ENCODE data around the gene CDPF1. TPM values are rescaled to one million over a fixed set of nuclear protein-coding genes. Genes with fewer than 3 reads are reported as not detected.
A peak's percentile ranks its signal among the peaks of the same experiment; 100 is the strongest.
"Not testable (repeated sequence)": the region's sequence is repeated elsewhere in the genome, so short reads cannot be mapped to it uniquely, and the experiment has no call there.

Gene CDPF1
- total RNA-seq, 2 donors from 2014 or later: 7.5 to 8.8 TPM

DNA sequence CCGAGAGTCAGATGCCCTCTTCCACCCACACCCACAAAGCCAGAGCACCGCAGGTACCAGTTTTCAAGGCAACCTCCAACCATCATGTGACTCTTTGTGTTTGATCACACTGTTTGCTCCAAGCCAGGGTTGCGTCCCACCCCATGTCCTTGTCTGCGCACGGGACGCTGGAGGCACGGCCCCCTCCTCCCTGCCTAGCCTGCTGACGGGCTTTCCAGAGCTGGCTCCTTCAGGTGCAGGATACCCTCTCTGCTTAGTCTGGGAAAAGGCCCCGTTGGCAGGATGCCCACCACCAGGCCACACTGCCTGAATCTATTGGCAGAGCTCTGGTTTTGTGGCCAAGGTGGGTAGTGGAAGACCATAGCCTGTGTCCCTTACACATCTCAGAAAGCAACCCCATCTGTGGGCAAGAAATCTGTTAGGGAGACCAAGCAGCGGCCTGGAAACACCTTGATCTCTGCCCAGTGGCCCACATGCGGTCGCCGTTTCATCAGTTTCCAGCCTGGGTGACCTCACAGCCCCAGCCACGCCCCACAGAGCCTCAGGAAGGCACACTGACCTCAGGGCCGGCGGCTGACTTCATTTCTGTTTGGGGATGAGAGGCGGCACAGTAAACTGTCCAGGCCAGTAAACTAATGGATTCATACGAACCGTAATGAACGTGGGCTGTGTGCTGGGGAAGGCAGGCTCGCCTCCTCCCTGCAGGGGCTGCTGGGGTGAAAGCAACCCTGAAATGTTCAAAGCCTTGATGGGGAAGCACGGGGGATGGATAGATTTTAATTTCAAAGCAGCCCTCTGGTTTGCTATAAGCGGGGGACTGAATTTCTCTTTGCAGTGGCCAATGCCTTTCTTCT, 25.8 kb downstream of the CDPF1 start:
- no peak overlapping the region for H3K27ac Mint-ChIP-seq
- ATAC-seq: no peak
- peaks cover 6 to 13% of the 10 kb centered on the region in 2 donors for H3K36me3 Mint-ChIP-seq
- no peaks in the 10 kb centered on the region for H3K9me3 Mint-ChIP-seq
- DNase-seq (ENCODE audit: low spot score in 2 of 2): no peak

DNA sequence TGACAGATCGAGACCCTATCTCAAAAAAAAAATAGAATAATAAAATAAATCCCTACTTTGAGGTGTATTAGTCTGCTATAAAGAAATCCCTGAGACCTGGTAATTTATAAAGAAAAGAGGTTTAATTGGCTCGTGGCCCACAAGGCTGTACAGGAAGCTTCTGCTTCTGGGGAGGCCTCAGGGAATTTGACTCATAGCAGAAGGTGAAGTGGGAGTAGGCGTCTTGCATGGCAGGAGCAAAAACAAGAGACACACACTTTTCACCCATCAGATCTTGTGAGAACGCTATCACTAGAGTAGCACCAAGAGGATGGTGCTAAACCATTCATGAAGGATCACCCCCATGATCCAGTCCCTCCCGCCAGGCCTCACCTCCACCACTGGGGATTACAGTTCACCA, 29.2 kb downstream of the CDPF1 start:
- Mint-ChIP-seq H3K27ac (peak overlapping the region; percentile 20 to 52), H3K9me3 (no peaks in the 10 kb centered on the region), H3K36me3 (peaks cover 7 to 14% of the 10 kb centered on the region in 2 donors)
- DNase-seq (ENCODE audit: low spot score in 2 of 2) (peak in 1 of 2 donors; percentile 9), ATAC-seq (peak in 1 of 2 donors; percentile 76)

DNA sequence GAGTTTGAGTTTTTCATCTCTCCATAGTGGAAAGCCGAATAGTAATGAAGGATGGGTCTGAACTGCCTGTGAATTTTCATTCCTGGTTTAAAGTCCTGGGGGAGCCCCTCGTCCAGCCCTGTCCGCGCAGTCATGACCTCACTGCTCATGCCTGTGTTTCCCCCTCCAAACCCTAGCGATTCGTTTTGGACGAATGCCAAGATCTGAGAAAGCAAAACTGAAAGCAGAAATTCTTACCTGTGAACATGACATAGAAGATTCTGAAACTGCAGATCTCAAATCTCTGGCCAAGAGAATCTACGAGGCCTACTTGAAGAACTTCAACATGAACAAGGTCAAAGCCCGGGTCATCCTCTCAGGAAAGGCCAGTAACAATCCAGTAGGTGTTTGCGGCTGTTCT, 30.5 kb downstream of the CDPF1 start:
- peaks cover 7 to 14% of the 10 kb centered on the region in 2 donors for H3K36me3 Mint-ChIP-seq
- no peaks in the 10 kb centered on the region for H3K9me3 Mint-ChIP-seq
- peak overlapping the region; percentile 10 to 33 for H3K27ac Mint-ChIP-seq
- peak in 1 of 2 donors; percentile 20 for ATAC-seq
- DNase-seq (ENCODE audit: low spot score in 2 of 2): no peak

DNA sequence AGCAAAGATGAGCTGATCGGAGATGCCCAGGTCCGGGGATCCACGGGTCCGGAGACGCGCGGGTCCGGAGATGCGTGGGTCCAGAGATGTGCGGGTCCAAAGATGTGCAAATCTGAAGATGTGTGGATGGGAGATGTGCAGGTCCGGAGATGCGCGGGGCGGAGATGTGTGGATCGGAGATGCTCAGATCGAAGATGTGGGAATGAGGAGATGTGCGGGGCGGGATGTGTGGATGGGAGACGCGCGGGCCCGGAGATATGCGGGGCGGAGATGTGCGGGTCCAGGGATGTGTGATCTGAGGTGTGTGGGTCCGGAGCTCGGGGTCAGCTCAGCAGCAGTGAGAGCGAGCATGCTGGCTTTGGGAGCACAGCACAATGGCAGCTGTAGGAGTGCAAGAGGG, 35.5 kb downstream of the CDPF1 start:
- peaks cover under 1 to 4% of the 10 kb centered on the region in 2 donors for H3K9me3 Mint-ChIP-seq
- no peak for DNase-seq (ENCODE audit: low spot score in 2 of 2)
- H3K36me3 Mint-ChIP-seq: peaks cover 21 to 25% of the 10 kb centered on the region in 2 donors
- ATAC-seq: no peak
- no peak overlapping the region for H3K27ac Mint-ChIP-seq

DNA sequence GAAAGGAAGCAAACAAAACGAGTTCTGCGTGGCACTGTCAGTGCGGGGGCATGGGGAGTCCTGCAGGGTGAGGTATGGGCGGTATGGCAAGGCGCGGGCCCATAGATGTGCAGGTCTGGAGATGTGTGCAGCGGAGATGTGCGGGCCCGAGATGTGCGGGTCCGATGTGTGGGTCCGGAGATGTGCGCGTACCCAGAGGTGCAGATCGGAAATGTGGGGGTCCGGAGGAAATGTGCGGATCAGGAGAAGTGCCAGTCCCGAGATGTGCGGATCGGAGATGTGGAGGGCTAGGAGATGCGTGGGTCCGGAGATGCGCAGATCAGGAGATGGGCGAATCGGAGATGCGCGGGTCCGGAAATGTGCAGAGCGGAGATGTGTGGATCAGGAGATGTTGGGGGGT, 35.9 kb downstream of the CDPF1 start:
- peaks cover 21 to 26% of the 10 kb centered on the region in 2 donors for H3K36me3 Mint-ChIP-seq
- H3K9me3 Mint-ChIP-seq: peaks cover 5 to 9% of the 10 kb centered on the region in 2 donors
- no peak overlapping the region for H3K27ac Mint-ChIP-seq
- ATAC-seq (no peak), DNase-seq (ENCODE audit: low spot score in 2 of 2) (no peak)

DNA sequence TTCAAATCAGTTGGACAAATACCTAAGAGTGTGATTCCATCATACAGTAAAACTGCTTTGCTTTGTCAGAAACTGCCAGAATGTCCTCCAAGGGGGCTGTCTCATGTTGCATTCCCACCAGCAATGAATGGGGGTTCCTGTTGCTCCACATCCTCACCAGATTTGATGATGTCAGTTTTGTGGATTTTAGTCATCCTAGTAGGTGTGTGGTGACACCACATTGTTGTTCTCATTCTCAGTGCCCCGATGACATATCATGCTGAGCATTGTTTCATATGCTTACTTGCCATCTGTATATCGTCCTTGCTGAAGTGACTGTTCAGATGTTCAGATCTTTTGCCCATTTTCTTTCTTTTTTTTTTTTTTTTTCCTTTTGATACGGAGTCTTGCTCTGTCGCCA, 37.0 kb downstream of the CDPF1 start:
- DNase-seq (ENCODE audit: low spot score in 2 of 2): peak in 1 of 2 donors; percentile 15
- H3K27ac Mint-ChIP-seq: no peak overlapping the region
- H3K9me3 Mint-ChIP-seq: peaks cover 12 to 16% of the 10 kb centered on the region in 2 donors
- peak; percentile 90 to 97 for ATAC-seq
- peaks cover 30 to 35% of the 10 kb centered on the region in 2 donors for H3K36me3 Mint-ChIP-seq

DNA sequence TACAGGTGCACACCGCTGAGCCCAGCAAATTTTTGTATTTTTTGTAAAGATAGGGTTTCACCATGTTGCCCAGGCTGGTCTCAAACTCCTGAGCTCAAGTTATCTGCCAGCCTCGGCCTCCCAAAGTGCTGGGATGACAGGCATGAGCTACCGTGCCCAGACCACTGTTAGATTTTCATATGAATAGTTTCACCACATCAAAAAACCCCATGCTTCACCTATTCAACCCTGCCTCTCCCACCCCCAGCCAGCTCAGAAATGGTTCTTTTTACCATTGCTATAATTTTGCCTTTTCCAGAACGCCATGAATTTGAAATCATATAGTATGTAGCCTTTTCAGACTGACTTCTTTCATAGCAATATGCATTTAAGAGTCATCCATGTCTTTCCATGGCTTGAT, 37.9 kb downstream of the CDPF1 start:
- Mint-ChIP-seq H3K9me3 (peaks cover 12 to 16% of the 10 kb centered on the region in 2 donors), H3K27ac (peak overlapping the region in 1 of 2 donors; percentile 15), H3K36me3 (peaks cover 30 to 35% of the 10 kb centered on the region in 2 donors)
- DNase-seq (ENCODE audit: low spot score in 2 of 2) (no peak), ATAC-seq (peak; percentile 65)

DNA sequence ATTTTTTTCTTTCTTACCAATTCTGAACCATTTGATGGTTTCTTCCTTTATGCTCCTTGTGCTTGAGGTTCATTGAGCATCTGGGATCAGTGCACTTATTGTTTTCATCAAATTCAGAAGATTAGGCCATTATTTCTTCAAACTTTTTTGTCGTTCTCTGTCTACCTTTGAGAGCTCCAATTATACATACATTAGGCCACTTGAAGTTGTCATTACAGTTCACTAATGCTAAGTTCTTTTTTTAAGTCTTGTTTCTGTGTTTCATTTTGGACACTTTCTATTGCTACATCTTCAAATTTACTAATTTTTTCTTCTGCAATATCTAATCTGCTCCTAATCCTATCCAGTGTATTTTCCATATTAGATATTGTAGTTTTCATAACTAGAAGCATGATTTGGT, 40.8 kb downstream of the CDPF1 start:
- Mint-ChIP-seq H3K27ac (no peak overlapping the region), H3K9me3 (peaks cover 12 to 16% of the 10 kb centered on the region in 2 donors), H3K36me3 (peaks cover 30 to 35% of the 10 kb centered on the region in 2 donors)
- ATAC-seq (no peak), DNase-seq (ENCODE audit: low spot score in 2 of 2) (no peak)

DNA sequence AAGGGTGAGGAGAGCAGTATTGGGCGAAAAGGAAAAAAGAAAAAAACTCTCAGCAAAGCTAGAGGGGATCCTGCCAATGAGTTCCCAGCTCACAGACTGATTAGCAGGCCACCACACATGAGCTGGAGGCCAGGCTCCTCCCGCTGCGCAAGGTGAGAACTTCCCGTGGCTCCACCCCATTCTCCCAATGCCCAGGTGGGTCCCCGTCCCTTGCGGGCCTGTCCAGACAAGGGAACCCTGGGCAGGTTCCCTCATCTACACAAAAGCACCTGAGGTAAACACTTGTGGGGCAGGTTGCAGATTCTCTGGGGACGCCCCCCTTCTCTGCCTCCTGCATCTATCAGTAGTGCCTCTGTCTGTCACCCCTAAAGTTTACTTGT, 46.5 kb downstream of the CDPF1 start:
- Mint-ChIP-seq H3K27ac (peak overlapping the region in 1 of 2 donors; percentile 9), H3K9me3 (peaks cover 1 to 2% of the 10 kb centered on the region in 2 donors), H3K36me3 (peaks cover 3 to 4% of the 10 kb centered on the region in 2 donors)
- ATAC-seq (no peak), DNase-seq (ENCODE audit: low spot score in 2 of 2) (no peak)

DNA sequence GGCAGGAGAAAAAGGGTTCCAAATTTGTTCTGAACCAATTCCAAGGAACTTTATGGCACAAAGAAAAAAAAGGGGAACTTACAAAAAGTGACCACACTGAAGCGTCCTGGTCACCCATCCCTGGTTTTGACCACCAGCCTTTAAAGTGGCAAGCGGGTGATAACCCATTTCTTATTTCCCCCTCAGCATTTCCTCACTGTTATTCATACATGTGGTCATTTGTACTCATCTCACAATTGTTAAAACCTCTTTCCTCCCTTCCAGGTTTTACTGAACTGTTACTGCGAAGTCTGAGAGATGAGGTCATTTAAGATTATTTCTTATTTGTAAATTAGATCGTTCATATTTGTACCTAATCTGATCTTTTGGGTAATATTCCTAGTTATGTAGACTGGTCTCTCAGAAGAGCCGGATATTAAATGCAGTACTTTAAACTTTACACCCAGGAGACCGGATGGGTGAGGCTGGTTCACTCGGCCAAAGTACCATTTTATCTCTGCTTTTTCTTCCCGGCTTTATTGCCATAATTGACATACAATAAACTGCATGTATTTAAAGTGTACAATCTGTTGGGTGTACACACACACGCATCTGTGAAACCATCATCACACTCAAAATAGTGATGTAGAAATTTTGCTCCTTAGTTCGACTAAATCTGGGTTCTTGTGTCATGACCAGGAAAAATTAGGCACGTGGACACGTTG, 47.0 kb downstream of the CDPF1 start:
- ATAC-seq: no peak
- Mint-ChIP-seq H3K27ac (peak overlapping the region in 1 of 2 donors; percentile 72), H3K9me3 (no peaks in the 10 kb centered on the region), H3K36me3 (no peaks in the 10 kb centered on the region)
- no peak for DNase-seq (ENCODE audit: low spot score in 2 of 2)

DNA sequence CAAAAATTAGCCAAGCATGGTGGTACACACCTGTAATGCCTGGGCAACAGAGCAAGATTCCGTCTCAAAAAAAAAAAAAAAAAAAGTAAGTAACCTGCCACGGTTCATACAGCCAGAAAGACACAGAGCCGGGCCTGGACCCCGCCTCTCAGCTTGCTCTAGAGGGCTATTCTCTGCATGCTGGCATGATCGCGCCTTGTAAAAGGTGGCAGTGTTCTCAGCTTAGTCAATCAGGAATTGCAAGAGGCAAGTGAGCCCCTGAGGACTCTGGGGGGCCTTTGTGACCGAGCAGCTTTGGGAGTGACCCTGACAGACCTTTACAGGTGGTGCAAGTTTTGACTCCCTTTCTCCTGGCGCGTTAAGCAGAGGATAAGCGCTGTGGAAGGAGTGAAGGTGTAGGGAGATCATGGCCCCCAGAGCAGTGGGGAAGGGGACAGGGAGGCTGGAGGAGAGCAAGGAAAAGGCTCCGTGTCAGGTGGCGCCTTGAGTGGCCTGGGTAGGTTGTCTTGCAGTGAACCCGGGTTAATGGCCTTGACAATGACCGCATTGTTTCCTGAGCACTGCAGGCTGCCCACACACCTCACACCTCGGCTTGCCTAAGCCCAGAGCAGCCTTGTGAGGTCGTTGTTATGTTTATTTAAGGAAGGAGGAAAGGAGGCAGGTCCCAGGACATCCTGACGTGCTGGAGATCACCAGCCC, 48.9 kb downstream of the CDPF1 start:
- Mint-ChIP-seq H3K9me3 (no peaks in the 10 kb centered on the region), H3K27ac (peak overlapping the region in 1 of 2 donors; percentile 36), H3K36me3 (no peaks in the 10 kb centered on the region)
- ATAC-seq (no peak), DNase-seq (ENCODE audit: low spot score in 2 of 2) (no peak)

DNA sequence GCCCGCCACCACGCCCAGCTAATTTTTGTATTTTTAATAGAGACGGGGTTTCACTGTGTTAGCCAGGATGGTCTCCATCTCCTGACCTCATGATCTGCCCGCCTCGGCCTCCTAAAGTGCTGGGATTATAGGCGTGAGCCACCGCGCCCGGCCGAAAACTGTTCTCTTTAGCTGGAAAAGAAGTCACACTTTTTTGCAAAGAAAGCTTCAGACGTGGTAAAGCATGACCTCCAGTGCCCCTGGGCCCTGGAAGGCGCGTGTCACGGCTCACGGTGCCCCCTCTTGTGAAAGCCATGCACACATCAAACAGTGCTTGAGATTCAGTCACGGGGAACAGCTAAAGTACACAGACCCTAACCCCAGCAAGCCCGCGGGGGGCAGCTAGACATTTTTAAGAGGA, 51.3 kb downstream of the CDPF1 start:
- DNase-seq (ENCODE audit: low spot score in 2 of 2); H3K36me3 Mint-ChIP-seq; ATAC-seq; H3K27ac Mint-ChIP-seq; H3K9me3 Mint-ChIP-seq: not testable (repeated sequence)

DNA sequence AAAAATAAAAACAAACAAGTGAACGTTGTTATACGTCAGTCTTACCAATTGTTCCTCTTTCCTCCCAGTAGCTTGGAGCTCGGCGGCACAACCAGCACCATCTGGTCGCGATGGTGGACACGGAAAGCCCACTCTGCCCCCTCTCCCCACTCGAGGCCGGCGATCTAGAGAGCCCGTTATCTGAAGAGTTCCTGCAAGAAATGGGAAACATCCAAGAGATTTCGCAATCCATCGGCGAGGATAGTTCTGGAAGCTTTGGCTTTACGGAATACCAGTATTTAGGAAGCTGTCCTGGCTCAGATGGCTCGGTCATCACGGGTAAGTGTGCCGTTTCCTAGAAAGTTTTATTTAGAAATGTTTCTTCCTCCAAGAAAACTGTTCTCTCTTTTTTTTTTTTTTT, 51.8 kb downstream of the CDPF1 start:
- H3K9me3 Mint-ChIP-seq: no peaks in the 10 kb centered on the region
- H3K36me3 Mint-ChIP-seq: no peaks in the 10 kb centered on the region
- no peak overlapping the region for H3K27ac Mint-ChIP-seq
- no peak for ATAC-seq
- DNase-seq (ENCODE audit: low spot score in 2 of 2): no peak

DNA sequence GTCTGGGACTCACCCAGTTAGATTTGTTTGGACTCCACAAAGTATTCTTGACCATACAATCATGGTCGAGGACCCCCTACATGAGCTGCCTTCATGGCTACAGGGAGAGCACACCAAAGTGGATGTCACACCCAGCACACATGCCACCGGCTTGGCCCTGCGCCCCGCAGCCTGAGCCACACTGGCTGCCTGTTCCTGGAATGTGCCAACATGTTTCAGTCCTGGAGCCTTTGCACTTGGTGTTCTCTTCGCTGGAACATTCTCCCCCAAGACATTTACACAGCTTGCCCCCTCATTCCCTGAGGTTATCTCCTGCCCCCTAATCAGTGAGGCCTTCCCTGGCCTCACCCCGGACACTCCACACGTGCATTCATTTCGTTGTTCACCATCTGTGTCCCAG, 53.8 kb downstream of the CDPF1 start:
- ATAC-seq: no peak
- no peak overlapping the region for H3K27ac Mint-ChIP-seq
- H3K36me3 Mint-ChIP-seq: peaks cover 0 to 4% of the 10 kb centered on the region in 2 donors
- no peaks in the 10 kb centered on the region for H3K9me3 Mint-ChIP-seq
- no peak for DNase-seq (ENCODE audit: low spot score in 2 of 2)

DNA sequence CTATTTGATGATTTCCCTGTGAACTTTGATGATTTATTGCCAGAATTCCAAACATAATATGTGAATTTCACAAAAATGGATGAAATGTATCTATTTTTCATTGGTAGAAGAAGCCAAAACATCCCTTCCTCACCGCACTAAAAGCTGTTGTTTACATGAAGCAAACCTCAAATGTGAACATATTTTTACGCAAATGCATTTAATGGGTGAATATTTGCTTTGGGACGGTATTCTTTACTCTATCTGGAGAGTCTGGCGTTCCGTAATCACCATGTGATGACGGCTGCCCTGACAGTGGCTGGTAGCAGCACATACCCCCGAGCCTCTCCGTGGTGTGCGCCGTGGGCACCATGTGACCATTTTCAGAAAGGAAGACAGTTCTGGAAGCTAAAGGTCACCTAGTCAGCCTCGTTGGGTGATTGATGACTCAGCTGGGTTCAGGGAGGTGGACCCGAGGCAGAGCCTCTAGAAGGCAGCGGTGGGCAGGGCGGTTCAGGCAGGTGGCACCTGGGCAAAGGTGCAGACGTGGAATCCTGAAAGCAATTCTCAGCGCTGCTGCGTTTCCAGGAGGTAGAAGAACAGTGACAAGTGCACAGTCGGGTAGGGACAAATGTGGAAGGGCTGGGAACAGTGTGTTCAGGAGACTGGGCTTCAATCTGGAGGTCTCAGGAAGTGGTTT, 54.5 kb downstream of the CDPF1 start:
- no peak overlapping the region for H3K27ac Mint-ChIP-seq
- no peak for DNase-seq (ENCODE audit: low spot score in 2 of 2)

More for the DNA sequence above, 54.5 kb downstream of the CDPF1 start:
- H3K36me3 Mint-ChIP-seq: peaks cover 0 to 5% of the 10 kb centered on the region in 2 donors
- ATAC-seq: no peak
- H3K9me3 Mint-ChIP-seq: no peaks in the 10 kb centered on the region
